IPS-15b (cell line): Measurements from ENCODE around the gene FNDC4.

ENCODE experiments used
- H3K27me3 ChIP-seq: one replicate; pipeline ENCODE4 v1.6.1; 2013; ENCODE audit warnings: low read length; ENCODE audit not compliant: control insufficient read depth, insufficient read depth
- H3K36me3 ChIP-seq: one replicate; pipeline ENCODE4 v1.6.1; 2013; ENCODE audit warnings: low read length; ENCODE audit not compliant: control insufficient read depth, insufficient read depth
- H3K4me1 ChIP-seq: one replicate; pipeline ENCODE4 v1.6.1; 2013; ENCODE audit warnings: mild to moderate bottlenecking, low read length; ENCODE audit not compliant: control insufficient read depth, insufficient read depth
- H3K4me3 ChIP-seq: one replicate; pipeline ENCODE4 v1.5.1; 2013; ENCODE audit warnings: low read depth, low read length
- H3K9ac ChIP-seq: one replicate; pipeline ENCODE4 v1.6.1; 2013; ENCODE audit warnings: low read depth, mild to moderate bottlenecking, low read length
- H3K9me3 ChIP-seq: one replicate; pipeline ENCODE4 v1.6.1; 2013; ENCODE audit warnings: mild to moderate bottlenecking, low read length; ENCODE audit not compliant: control insufficient read depth, insufficient read depth

Gene FNDC4

GRCh38 chr2:27509326-27509725 is 14.3 kb upstream of the FNDC4 start:
- H3K4me1 ChIP-seq, result no peaks in the 10 kb centered on the region
- H3K36me3 ChIP-seq, result no peaks in the 10 kb centered on the region
- no peak overlapping the region for H3K9ac ChIP-seq
- no peaks in the 10 kb centered on the region for H3K27me3 ChIP-seq
- H3K4me3 ChIP-seq, result no peak overlapping the region
- H3K9me3 ChIP-seq, result no peaks in the 10 kb centered on the region

DNA sequence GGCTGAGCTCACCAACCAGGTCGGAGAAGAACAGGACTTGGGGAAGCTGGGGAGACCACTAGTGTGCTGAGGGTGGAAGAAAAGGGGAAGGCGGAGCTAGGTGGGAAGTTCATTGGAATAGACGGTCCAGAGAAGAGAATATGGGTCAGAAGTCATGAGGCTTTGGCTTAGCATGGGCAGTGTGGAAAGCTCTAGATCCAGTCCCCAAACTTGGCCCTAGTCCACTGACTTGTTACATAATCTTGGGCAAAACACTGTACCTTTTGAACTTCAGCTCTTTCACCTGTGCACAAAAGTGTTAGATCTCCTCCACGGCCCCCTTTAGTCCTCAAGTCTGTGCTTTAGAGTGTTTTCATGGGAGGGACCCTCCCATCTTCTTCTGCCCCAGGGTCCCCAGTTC is 12.3 kb upstream of the FNDC4 start:
- Histone ChIP-seq H3K4me3 (no peak overlapping the region), H3K9ac (no peak overlapping the region), H3K36me3 (no peaks in the 10 kb centered on the region), H3K4me1 (no peaks in the 10 kb centered on the region), H3K9me3 (no peaks in the 10 kb centered on the region), H3K27me3 (no peaks in the 10 kb centered on the region)

DNA sequence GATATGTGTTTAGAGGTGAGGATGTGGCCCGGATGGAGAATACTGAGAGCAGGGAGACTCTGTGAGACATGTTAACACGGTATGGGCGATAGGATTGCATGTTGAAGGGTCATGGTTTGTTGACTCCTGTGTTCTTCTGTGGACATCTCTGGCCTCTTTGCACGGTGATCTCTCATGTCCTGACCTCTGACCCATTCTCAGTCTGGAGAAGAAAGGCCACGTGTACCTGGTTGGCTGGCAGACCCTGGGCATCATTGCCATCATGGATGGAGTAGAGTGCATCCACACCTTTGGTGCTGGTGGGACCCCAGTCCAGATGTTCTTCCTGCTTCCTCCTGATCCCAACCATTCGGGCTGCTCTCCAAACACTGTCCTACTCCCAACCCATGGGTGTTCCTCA is 11.6 kb upstream of the FNDC4 start:
- Histone ChIP-seq H3K4me3 (no peak overlapping the region), H3K9me3 (no peaks in the 10 kb centered on the region), H3K9ac (no peak overlapping the region), H3K4me1 (no peaks in the 10 kb centered on the region), H3K27me3 (no peaks in the 10 kb centered on the region), H3K36me3 (no peaks in the 10 kb centered on the region)

DNA sequence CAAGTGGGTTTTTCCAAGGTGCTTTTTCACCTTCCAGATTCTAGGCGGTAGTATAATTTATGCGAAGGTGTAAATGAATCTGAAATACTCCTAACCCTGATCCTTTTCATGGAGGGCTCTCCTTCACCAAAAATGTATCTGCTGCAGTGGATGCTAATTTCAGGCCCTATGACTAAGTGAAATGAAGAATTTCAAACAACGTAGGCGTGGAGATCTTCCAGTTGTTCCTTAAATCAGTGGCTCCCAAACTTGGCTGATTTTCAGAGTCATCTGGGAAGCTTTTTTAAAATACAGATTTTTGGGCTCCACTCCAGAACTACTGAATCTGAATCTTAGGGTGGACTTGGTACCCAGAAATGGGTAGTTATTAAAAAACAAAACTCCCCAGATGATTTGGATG is 7.1 kb upstream of the FNDC4 start:
- H3K27me3 ChIP-seq, result peaks cover 4% of the 10 kb centered on the region
- H3K9ac ChIP-seq, result no peak overlapping the region
- peaks cover 2% of the 10 kb centered on the region for H3K4me1 ChIP-seq
- H3K36me3 ChIP-seq, result no peaks in the 10 kb centered on the region
- no peak overlapping the region for H3K4me3 ChIP-seq
- H3K9me3 ChIP-seq, result no peaks in the 10 kb centered on the region

DNA sequence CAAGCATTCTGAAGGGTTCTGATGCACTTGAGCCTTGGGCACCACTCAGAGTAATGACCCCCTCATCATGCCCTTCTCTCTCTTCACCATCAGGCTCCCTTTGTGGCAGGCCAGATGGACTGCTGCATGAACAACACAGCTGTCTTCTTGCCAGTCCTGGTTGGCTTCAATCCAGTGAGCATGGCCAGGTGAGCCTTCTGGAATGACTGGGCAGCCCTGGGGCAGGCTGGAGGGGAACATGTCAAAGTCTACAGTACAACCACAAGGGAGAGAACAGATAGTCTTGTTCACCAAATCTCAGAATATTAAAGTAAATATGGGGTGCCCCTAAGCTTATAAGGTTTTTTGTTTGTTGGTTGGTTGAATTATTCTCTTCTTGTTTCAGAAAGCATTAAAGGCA is 6.0 kb upstream of the FNDC4 start:
- Histone ChIP-seq H3K9me3 (no peaks in the 10 kb centered on the region), H3K9ac (no peak overlapping the region), H3K36me3 (no peaks in the 10 kb centered on the region), H3K4me1 (peaks cover 4% of the 10 kb centered on the region), H3K4me3 (no peak overlapping the region), H3K27me3 (peaks cover 12% of the 10 kb centered on the region)

- no peak overlapping the region for H3K4me3 ChIP-seq
- no peaks in the 10 kb centered on the region for H3K36me3 ChIP-seq
- peaks cover 8% of the 10 kb centered on the region for H3K4me1 ChIP-seq
- no peaks in the 10 kb centered on the region for H3K9me3 ChIP-seq
- H3K9ac ChIP-seq, result no peak overlapping the region
- H3K27me3 ChIP-seq, result peaks cover 27% of the 10 kb centered on the region
Observed at GRCh38 chr2:27498975-27499374, 4.0 kb upstream of the FNDC4 start.

DNA sequence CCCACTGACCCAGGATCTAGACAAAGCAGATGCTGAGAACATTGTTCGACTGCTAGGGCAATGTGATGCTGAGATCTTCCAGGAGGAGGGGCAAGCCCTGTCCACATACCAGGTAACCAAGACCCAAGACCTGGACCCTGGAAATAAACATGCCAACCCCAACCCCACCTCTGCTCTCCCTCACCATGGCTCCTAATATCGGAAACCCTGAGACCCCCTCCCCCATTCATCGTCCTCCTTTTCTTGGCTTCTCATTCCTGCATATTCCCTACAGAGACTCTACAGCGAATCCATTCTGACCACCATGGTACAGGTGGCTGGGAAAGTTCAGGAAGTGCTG is 2.3 kb upstream of the FNDC4 start:
- Histone ChIP-seq H3K9ac (no peak overlapping the region), H3K4me1 (peaks cover 8% of the 10 kb centered on the region), H3K4me3 (no peak overlapping the region), H3K9me3 (no peaks in the 10 kb centered on the region), H3K36me3 (no peaks in the 10 kb centered on the region), H3K27me3 (peaks cover 33% of the 10 kb centered on the region)

GRCh38 chr2:27496357-27497287 is 1.6 kb upstream of the FNDC4 start, which contains the start of gene GCKR:
Gene GCKR (plus strand): TSS chr2:27496839. CDS start chr2:27496905, 66 bp downstream.
- Histone ChIP-seq H3K9me3 (no peaks in the 10 kb centered on the region), H3K4me3 (peak within 1 kb of the TSS; percentile 77), H3K27me3 (peaks cover 33% of the 10 kb centered on the region), H3K36me3 (no peaks in the 10 kb centered on the region), H3K4me1 (peaks cover 8% of the 10 kb centered on the region), H3K9ac (no peak within 1 kb of the TSS)

DNA sequence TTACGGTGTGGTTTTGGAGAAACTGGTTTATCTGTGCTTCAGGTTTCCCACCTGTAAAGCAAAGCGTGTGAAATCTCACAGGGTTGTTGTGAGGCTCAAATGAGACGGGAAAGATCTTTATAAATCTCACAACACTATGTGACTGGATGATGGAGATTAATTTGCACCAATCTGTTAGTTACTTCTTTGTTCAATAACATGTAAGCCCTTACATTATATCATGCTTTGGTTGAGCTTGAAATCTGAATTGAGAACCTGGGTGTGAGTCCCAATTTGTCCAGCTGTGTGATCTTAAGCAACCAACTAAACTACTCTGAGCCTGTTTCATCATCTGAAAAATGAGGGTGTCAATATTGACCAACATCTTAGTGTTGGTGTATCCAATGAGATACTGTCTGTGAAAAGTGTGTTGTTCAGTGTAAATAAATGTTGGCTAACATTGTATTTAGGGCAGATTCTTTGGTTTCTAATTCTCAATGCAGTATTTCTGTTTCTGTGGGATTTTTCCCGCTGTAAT is 898 bp upstream of the FNDC4 start:
- Histone ChIP-seq H3K9ac (no peak overlapping the region), H3K4me1 (peaks cover 8% of the 10 kb centered on the region), H3K9me3 (no peaks in the 10 kb centered on the region), H3K36me3 (no peaks in the 10 kb centered on the region), H3K27me3 (peaks cover 33% of the 10 kb centered on the region), H3K4me3 (peak overlapping the region; percentile 77)

DNA sequence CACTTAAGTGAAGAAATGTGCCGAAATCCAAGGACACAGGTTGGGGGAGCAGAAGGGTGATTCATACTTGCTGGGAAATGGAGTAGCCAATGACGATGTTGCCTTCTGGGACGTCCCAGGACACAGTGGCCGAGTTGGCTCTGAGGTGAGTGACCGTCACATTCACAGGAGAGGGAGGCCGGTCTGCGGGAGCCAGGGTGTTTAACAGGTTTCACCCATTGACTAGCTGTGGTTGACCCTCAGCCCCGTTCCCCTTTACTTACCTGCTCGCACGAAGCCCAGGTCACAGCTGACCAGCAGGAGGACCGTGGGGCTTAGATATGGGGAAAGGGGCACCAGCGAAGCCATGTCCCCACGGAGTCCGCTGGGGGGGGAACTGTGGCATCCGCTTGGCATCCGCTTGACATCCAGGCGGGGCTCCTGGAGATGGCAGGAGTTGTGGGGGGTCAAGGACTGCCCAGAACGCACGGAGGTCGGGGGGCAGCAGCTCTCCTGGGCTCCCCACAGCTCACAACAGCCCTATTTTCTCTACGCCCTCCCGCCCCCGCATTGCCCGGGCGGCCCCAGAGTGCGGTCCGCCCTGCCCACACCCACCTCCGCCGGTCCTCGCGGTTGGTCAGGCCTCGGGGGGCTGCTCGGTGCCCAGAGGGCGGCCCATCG is 586 bp downstream of the FNDC4 start:
- Histone ChIP-seq H3K4me3 (peak overlapping the region; percentile 77), H3K9ac (peak overlapping the region; percentile 60), H3K36me3 (no peaks in the 10 kb centered on the region), H3K9me3 (no peaks in the 10 kb centered on the region), H3K27me3 (peaks cover 33% of the 10 kb centered on the region), H3K4me1 (peaks cover 11% of the 10 kb centered on the region)

- H3K36me3 ChIP-seq, result no peaks in the 10 kb centered on the region
- H3K27me3 ChIP-seq, result peaks cover 33% of the 10 kb centered on the region
- H3K9ac ChIP-seq, result no peak overlapping the region
- peaks cover 11% of the 10 kb centered on the region for H3K4me1 ChIP-seq
- peak overlapping the region; percentile 77 for H3K4me3 ChIP-seq
- H3K9me3 ChIP-seq, result no peaks in the 10 kb centered on the region
Observed at GRCh38 chr2:27493948-27494283, 1.1 kb downstream of the FNDC4 start.

- Histone ChIP-seq H3K36me3 (no peaks in the 10 kb centered on the region), H3K4me1 (peaks cover 11% of the 10 kb centered on the region), H3K27me3 (peaks cover 31% of the 10 kb centered on the region), H3K9me3 (no peaks in the 10 kb centered on the region), H3K4me3 (no peak overlapping the region), H3K9ac (no peak overlapping the region)
Observed at GRCh38 chr2:27492557-27492956, 2.4 kb downstream of the FNDC4 start.
